Neutrophil (primary cell): ENCODE data around the gene TEX2.
"Not testable (repeated sequence)": the region's sequence is repeated elsewhere in the genome, so short reads cannot be mapped to it uniquely, and the experiment has no call there.

ENCODE experiments used
- H3K27ac ChIP-seq: fragments of 200-600 bp; sonication (generic); 2 replicates; pipeline ENCODE4 v1.5.1; 2016; ENCODE audit warnings: mild to moderate bottlenecking, moderate library complexity
- H3K27me3 ChIP-seq: fragments of 200-600 bp; sonication (generic); 2 replicates; pipeline ENCODE4 v1.6.0; 2016; ENCODE audit warnings: mild to moderate bottlenecking
- H3K36me3 ChIP-seq: fragments of 200-600 bp; sonication (generic); 2 replicates; pipeline ENCODE4 v1.5.1; 2017
- H3K4me1 ChIP-seq, 2 experiments: fragments of 200-600 bp in 1 of 2; sonication (generic) in 1 of 2; 1 replicate in 1 of 2; 2 replicates in 1 of 2; pipeline versions ENCODE4 v1.5.1 to v1.6.1; 2013 to 2016; ENCODE audit warnings: low read depth in 1 of 2, low read length in 1 of 2, mild to moderate bottlenecking in 1 of 2, moderate library complexity in 1 of 2; ENCODE audit not compliant: control insufficient read depth in 1 of 2, insufficient read depth in 1 of 2
- H3K4me3 ChIP-seq, 2 experiments: fragments of 200-600 bp in 1 of 2; sonication (generic) in 1 of 2; 1 replicate in 1 of 2; 2 replicates in 1 of 2; pipeline ENCODE4 v1.5.1; 2013 to 2016; ENCODE audit warnings: low read depth in 1 of 2, low read length in 1 of 2, mild to moderate bottlenecking in 1 of 2, moderate library complexity in 1 of 2
- H3K9me3 ChIP-seq: fragments of 200-600 bp; sonication (generic); 2 replicates; pipeline ENCODE4 v1.5.1; 2016
- TF ChIP-seq, protein P1 (sequence below): fragments of 200-600 bp; sonication (generic); IDR thresholded peaks from 2 replicates; pipeline ENCODE4 v1.5.1; 2016; ENCODE audit warnings: antibody characterized with exemption

TEX2 gene

DNA sequence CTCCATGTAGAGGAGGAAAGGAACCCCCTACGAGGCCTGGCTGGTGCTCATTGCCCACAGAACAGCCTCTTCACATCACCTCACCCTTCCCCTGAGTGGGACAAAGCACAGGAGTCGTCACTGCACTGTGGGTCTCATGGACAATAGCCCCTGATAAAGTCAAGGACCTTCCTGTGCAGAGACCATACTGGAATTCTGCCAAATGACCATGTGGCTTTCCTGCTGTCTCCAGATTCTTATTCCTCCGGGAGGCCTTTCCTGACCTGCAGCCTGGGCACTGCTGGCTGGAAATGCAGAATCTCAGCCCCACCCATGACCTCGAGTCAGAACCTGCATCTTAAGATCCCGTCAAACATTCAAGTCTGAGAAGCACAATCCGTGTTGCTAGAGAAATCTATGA lies 72.6 kb downstream of the TEX2 start:
- TF ChIP-seq, protein P1, sequence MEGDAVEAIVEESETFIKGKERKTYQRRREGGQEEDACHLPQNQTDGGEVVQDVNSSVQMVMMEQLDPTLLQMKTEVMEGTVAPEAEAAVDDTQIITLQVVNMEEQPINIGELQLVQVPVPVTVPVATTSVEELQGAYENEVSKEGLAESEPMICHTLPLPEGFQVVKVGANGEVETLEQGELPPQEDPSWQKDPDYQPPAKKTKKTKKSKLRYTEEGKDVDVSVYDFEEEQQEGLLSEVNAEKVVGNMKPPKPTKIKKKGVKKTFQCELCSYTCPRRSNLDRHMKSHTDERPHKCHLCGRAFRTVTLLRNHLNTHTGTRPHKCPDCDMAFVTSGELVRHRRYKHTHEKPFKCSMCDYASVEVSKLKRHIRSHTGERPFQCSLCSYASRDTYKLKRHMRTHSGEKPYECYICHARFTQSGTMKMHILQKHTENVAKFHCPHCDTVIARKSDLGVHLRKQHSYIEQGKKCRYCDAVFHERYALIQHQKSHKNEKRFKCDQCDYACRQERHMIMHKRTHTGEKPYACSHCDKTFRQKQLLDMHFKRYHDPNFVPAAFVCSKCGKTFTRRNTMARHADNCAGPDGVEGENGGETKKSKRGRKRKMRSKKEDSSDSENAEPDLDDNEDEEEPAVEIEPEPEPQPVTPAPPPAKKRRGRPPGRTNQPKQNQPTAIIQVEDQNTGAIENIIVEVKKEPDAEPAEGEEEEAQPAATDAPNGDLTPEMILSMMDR: no peak
- peaks cover 50% of the 10 kb centered on the region for H3K36me3 ChIP-seq
- no peaks in the 10 kb centered on the region for H3K27me3 ChIP-seq
- no peak overlapping the region for H3K4me3 ChIP-seq
- H3K9me3 ChIP-seq: no peaks in the 10 kb centered on the region
- peaks cover 5% of the 10 kb centered on the region in 2 experiments for H3K4me1 ChIP-seq
- H3K27ac ChIP-seq: no peak overlapping the region

DNA sequence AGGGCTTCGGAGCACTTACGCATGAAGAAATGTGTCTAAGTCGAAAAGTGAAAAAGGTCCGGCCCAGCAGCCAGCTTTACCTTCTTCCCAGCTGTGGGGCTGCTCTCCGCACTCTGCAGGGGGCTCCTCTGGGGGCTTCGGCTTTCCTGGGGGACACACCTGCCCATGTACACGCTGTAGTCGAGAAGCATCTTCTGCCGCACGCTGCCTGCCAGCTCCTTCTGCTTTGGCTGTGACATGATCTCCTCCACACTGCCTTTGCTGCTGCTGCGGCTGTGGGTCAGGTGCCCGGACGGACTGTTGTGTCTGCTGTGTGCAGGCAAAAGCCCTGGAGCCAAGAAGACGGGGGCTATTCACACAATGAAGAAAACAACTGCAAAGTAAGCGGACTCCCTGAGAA lies 75.0 kb downstream of the TEX2 start:
- TF ChIP-seq, protein P1: no peak
- H3K27me3 ChIP-seq: no peaks in the 10 kb centered on the region
- peaks cover 41% of the 10 kb centered on the region for H3K36me3 ChIP-seq
- peaks cover 13 to 19% of the 10 kb centered on the region in 2 experiments for H3K4me1 ChIP-seq
- no peak overlapping the region for H3K27ac ChIP-seq
- H3K4me3 ChIP-seq: no peak overlapping the region
- H3K9me3 ChIP-seq: no peaks in the 10 kb centered on the region

DNA sequence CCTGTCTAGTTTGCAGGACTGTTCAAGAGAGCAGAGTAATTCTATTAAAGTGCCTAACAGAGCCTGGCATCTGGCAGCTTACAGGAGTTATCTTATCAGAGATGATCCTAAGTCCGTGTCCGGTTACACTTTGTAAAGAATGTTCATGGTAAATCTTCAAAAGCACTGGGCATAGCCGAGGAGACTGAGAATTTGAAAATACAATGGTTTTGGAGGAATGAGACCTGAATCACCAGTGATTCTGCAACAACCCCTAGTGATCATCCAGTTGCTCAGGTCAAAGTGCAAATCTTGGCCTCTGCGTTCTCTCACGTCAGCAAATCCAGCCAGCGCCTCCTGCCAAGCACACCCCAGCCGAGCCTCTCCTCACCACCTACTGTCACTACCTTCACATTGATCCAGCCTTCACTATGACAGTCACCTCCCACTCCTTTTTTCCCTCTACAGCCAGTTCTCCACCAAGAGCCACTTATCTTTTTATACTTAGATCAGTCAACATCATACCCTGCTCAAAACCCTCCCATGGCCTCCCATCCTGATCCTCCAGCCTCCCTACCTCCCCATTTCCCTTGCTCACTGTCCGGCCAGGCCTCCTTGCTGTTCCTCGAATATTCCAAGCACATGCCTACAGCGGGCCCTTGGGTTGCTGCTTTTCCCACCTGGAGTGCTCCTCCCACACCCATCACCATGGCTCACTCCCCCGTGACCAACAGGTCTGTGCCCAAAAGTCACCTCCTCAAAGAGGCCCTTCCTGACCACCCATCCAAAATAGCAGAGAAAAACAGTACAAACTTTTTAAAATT lies 75.8 kb downstream of the TEX2 start:
- Histone ChIP-seq H3K9me3 (no peaks in the 10 kb centered on the region), H3K4me1 (peaks cover 16 to 22% of the 10 kb centered on the region in 2 experiments), H3K36me3 (peaks cover 33% of the 10 kb centered on the region), H3K27ac (no peak overlapping the region), H3K27me3 (no peaks in the 10 kb centered on the region), H3K4me3 (no peak overlapping the region)
- TF ChIP-seq, protein P1: no peak

DNA sequence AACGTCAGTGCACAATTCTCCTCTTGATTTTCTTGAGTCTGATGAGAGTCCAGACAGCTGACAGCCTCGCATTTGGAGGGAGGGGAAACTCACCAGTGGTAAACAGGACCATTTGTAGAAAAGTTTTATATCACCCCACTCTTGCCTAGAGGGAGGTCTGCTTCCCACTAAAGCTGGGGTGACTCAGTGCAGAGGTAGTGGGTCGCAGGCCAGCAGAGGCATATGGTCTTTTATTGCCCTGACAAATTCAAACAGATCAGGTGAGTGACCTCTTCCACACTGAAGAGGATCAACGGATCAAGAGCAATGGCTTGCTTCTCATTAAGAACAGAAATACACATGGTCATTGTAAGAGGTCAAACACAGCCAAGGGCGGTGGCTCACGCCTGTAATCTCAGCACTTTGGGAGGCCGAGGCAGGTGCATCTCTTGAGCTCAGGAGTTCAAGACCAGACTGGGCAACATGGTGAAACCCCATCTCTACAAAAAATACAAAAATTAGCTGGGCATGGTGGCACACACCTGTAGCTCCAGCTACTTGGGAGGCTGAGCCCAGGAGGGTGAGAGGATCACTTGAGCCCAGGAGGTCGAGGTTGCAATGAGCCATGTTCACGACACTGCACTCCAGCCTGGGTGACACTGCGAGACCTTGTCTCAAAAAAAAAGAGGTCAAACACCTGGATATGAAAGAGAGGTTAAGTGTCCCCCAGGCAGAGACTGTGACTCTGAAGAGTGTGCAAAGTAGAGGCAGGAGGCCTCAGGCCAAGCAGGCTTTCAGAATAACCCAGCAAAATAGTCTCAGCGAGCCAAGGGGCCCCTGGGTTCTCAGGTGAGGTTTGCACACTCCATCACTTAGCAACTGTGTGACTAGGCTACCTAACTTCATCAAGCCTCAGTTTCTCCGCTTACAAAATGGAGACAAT lies 76.6 kb downstream of the TEX2 start:
- TF ChIP-seq, protein P1: no peak
- Histone ChIP-seq H3K9me3 (no peaks in the 10 kb centered on the region), H3K4me1 (peaks cover 25 to 31% of the 10 kb centered on the region in 2 experiments), H3K27ac (no peak overlapping the region), H3K27me3 (no peaks in the 10 kb centered on the region), H3K4me3 (no peak overlapping the region), H3K36me3 (peaks cover 27% of the 10 kb centered on the region)

DNA sequence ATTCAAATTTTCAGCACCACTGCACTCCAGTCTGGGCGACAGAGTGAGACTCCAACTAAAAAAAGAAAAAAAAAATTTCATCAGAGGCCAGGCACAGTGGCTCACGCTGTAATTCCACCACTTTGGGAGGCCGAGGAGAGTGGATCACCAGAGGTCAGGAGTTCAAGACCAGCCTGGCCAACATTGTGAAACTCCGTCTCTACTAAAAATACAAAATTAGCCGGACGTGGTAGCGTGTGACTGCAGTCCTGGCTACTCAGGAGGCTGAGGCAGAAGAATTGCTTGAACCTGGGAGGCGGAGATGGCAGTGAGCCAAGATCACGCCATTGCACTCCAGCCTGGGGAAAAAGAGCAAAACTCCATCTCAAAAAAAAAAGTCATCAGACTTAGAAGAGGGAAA lies 77.5 kb downstream of the TEX2 start:
- H3K4me3 ChIP-seq: not testable (repeated sequence)

DNA sequence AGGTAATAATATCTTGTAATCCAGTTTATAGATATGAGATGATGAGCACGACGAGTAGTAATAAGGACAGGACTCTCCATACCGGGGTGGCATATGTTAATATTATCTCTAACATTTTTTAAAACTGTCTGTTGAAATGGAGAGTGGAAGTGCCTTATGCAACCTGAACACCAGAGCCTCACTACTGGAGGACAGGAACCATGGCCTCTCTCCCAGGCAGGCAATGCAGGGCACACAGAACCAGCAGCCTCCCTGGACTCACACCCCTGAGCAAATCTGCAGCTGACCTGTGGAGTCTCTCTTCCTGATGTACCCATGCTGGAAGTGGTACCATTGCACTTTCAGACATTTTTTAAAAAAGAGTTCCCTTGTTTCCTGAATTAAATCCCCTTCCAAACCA lies 78.0 kb downstream of the TEX2 start:
- Histone ChIP-seq H3K27ac (peak overlapping the region; percentile 59), H3K4me1 (peaks cover 38 to 44% of the 10 kb centered on the region in 2 experiments), H3K36me3 (peaks cover 18% of the 10 kb centered on the region), H3K9me3 (no peaks in the 10 kb centered on the region), H3K27me3 (no peaks in the 10 kb centered on the region), H3K4me3 (no peak overlapping the region)
- TF ChIP-seq, protein P1: no peak

More for the DNA sequence above, 77.5 kb downstream of the TEX2 start:
- peak overlapping the region; percentile 59 for H3K27ac ChIP-seq
- peaks cover 21% of the 10 kb centered on the region for H3K36me3 ChIP-seq
- H3K4me1 ChIP-seq: peaks cover 33 to 40% of the 10 kb centered on the region in 2 experiments
- not testable (repeated sequence) for H3K27me3 ChIP-seq, H3K9me3 ChIP-seq
